Inflammatory macrophage (primary cell): ENCODE data around the gene FEV.

Experiments
- DNase-seq, 2 donors: peaks; one replicate each; pipeline ENCODE4 v3.0.0-alpha.2; 2020 to 2022

FEV gene

DNA sequence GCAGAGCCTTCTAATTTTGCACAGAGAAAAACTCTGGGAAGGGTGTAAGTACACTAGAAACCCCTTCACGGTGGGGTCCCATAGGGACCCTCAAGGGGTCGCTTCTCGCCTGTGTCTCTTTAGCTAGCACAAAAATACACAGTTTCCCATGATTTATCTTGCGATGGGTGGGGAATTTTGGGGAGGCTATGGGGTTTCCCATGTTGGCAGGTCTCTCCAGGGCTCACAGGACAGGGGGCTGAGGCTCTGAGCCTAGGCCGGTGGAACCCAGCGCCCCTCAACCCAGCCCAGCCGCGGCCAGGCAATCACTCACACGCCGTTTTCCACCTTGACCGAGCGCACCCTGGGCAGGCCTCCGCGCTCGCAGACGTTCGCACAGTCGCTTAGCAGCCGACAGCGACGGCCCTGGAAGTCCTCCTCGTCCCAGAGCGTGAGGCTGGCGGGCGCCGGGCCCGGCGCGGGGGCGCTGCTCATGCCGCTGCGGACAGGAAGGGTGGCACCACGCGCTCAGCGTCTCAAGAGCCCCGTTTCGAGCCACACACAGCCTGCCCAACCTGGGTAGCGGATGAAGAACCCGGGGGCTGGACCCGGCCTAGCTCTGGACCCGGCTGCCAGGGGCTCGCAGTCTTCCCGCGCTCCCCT lies 7.8 kb upstream of the FEV start:
- DNase-seq = no peak

DNA sequence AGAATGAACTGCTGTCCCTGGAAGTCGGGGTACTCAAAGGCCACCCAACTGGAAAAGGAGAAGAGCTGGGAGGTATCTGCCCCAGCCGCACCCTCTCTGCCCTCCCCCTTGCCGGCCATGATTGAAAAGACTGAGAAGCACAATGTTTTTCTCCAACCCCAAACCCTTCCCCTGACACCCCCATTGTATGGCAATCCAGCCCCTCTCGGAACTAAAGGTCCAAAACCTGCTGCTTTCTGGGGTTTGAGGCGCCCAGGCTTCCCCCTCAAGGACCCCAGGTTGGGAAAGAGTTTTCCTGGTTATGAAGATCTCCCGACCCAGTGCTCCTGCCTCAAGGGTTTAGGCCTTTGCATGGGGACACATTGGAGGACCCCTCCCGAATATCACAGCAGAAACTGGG lies 7.2 kb upstream of the FEV start:
- DNase-seq = no peak

DNA sequence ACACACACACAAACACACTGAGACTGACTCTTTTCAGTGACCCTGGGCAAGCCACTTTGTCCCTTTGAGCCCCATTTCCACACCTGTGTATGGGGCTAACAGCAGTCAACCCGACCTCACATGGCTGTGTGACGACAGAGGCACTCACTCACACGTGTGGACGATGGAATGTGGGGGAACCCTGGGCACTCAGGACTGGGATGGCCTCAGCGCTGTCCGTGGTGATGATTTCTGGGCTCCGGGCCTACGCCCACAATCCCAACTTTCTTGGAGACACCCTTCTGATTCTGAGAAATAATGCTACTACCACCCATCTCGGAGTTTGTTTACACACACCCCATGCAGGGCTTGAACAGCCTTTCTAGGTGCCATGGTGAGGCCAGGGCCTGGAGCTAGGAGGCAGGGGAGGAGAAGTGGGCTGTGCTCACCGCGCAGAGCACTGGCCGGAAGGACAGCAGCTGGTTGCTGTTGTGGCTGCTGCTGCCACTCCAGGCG lies 6.7 kb upstream of the FEV start:
- DNase-seq = no peak

DNA sequence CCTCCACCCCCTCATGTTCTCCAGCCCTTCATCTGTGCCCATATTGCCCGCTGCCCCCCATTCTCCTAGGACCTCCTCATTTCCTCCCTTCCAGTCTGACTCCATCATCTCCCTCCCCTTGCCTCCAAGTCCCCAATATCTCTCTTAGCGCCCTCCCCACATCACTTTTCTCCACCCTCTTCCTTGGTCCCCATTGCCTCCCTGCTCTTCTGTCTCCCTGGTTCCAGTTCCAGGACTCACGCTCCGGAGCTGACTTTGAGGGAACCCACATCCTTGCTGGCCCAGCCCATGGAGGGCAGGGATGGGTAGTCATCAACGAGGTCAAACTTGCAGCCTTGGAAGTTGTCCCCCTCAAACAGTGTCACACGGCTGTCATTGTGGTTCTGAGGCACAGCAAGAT lies 5.6 kb upstream of the FEV start:
- DNase-seq = no peak

DNA sequence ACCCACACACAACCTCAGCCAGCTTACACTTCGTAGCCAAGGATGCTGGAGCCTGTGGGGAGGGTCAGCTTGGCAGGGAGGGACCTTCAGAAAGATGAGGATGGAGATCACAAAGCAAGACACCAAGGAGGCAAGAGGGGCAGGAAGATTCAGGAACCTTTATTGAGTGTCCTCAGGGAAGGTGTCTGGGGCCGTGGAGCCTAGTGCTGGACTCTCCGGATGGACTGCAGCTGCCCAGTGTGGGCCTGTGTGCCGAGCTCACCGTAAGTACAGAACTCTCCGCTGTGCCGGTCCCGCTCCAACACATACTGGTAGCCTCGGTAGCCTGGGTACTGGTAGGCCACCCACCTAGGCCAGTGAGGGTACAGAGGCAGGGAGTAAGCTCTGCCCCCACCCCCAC lies 5.1 kb upstream of the FEV start:
- DNase-seq = no peak

DNA sequence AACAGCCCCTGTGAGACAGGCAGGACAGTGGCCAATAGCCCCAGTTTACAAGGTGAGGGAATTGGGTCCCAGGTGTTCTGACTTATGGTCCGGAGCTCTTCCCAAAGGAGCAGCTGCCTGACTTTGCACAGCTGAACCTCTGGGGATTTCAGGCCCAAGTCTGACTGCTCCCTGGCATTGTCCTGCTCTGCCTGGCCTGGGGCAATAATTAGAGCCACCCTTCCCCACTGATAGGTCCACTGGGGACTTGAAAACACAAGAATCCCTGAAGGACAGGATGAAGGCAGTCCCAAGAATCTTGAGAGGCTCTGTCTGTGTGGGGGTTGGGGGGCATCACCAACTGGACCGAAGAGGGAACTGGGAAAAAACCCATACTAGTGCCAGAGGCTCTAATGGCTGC lies 3.7 kb upstream of the FEV start:
- DNase-seq = no peak

DNA sequence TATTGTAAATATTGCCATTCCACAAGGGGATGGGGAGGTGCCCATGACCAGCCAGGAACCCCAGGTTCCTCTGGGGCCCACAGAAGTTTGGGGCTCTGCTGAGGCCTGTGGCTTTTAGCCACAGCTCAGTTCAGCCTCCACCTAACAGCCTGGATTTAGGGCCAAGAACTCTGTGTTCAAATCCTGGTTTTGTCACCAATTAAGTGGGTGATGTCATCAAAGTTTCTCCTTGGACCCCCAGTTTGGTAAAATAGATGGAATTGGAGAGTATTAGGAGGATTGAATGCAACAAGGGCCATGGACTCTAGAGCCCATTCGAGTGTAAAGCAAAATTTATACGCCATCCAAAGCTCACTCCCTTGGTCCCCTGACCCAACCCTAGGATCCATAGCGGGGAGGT lies 3.2 kb upstream of the FEV start:
- no peak for DNase-seq

DNA sequence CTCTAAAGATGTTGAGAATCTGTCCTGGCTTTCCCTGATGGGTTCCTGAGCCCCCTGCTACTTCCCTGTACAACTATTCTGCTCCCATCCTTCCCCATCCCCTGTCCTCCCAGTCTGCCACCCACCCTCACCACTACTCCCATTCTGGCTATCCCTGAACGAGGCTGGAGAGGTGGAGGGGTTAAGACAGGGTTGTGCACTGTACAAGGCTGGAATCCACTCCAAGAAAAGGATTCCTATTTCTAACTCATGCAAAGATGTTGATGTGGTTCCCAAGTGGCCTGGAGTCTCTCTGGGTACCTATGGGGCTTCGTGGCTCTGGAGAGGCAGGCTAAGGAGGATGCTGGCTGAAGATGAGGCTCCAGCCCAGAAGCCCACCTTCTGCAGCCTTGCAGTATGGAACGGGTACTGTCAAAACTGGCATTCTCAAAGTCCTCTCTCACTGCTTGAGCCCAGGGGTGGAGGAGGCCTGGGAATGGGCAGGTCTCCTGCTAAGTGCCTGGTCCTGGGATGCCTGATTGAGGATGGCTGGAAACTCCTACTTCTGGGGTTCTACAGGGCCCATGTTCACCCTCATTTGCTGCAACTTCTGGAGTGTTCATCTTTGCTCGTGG lies 1.3 kb upstream of the FEV start:
- no peak for DNase-seq

DNA sequence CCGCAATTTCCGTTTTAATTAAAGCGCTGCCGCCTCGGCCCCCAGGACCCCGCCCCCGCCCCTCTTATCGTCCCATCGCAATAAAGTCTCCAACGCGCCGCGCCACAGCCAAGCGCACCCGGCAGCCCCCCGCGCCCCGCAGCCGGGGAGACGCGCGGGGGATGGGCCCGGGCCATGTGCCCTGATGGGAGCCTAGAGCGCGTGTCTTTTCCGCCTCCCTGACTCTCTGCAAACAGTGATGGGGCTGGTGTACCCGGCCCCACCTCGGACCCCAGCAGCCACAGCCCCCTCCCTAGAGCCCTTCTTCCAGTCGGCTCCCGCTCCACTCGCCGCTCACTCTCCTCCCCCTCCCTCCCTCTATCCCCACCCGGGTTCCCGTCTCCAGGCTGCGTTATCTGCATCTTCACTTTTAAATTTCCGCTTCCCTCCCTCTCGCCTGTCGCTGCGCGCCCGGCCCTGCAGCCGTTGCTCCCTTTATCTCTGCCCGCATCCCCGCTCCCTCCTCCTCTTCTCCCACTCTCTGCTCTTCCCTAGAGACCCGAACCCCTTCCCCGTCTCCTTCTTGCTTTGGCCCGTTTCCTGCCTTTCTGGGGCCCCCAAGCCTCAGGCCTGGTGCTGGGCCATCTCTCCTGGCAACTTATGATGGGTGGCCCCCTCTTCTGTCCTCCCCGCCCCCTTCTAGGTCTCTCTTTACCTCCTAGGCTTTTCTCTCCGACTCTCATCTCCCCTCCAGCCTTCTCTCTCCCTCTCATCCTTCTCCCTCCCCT lies 524 bp upstream of the FEV start:
- DNase-seq = no peak

DNA sequence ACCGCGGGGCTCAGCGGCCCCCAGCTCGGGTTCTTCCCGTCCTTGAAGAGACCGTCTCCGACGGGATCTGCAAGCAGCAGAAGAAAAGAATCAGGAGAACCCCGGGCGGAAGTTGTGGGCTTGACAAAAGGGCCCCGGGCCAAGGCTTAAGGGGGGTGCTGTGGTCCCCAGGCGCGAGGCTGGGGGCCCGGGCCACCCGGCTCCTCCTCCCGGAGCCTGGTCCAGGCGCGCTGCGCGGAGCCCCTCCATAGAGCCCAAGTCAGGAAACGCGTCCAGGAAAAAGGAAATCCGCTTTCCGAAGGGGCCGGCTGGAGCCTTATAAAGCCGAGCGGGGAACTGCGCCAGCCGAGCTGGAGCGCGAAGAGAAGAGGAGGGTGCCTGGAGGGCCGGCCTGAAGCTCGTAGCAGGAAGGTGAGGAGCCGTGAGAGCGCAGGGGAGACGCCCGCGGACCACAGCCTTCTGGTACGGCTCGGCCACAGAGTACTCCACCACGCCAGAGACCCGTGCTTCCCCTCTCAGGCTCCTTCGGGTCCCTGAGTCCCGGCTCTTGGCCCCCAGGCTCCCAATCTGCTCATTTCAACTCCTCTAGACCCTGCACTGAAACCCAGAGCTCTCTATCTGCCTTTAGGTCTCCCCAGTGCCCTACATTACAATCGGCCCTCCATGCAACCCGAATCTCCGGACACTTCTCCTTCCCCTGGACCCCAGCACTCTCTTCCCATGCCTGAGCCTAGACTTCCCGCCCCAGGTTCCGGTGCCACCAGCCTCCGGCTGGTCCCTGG lies 554 bp downstream of the FEV start:
- no peak for DNase-seq

DNA sequence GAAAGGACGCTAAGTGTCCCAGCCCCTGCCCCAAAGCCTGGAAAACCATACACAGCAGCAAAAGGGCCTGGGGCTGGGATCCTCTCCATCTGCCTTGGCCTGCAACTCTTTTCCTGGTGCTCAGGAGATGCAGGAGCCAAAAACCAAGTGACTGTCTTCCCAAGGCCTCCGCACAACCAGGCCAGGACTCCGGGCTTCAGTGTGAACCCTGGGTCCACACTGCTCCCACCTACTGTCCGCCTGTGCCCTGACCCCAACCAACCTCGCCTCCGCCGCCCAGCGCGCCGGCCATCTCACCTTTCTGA lies 1.1 kb downstream of the FEV start:
- DNase-seq = no peak

DNA sequence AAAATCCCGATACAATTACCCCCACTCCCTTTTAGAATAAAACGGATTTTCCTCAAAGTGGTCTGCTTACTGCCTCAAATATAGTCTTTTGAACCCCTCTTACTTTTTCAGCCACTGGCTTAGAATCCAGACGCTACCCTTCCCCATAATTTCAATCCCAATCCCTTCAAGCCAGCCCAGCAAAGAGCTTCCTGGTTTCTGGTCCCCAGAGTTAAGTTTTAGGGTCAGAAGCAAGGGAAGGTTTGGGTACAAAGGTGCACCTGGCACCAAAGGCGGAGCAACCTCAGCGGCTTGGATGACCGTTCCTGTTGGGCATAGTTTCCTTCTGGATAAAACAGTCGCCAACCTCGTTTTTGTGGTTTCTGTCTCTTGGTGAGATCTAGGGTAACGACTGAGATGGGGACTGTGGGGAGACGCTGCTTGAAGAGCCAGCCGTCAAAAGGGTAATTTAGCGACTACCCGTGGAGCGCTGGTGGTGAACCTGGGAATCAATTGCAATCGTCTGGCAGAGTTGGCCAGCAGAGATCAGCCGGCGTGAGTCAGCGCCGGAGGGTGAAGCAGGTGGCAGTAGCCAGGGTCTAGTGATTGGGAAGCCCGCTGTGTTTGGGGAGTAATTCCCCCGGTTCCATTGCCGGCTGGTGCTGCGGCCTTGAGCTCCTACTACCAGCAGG lies 1.6 kb downstream of the FEV start:
- DNase-seq = no peak

DNA sequence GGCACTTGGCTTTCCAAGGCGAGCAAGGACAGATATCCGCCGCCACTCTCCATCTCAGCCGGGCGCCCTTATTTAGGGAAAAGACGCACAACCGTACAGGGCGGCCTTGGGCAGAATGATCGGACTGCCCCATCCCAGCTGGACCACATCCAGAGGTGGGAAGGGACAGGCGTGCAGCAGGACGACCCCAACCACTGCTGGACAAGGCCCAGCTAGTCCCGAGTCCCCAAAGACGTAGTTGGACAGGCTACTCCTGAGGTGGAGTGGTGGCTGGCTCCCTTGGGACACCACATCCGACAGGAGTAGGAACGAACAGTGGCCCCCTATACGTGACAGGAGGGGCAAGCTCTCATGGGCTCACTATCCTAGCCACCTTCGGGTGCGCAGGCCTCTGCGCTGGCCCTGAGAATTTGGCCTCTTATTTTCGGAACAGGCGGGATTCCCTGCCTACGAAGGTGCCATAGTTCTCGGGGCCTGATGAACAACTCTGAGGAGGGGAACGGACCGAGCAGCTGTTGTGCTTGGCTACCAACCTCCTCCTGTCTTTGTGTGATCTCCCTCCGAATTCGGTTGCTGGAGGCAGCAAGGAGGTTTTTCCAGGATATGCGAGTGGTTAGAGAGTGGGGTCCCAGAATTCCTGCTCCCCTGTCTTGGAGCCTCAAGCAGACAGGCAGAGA lies 2.3 kb downstream of the FEV start:
- DNase-seq = no peak

DNA sequence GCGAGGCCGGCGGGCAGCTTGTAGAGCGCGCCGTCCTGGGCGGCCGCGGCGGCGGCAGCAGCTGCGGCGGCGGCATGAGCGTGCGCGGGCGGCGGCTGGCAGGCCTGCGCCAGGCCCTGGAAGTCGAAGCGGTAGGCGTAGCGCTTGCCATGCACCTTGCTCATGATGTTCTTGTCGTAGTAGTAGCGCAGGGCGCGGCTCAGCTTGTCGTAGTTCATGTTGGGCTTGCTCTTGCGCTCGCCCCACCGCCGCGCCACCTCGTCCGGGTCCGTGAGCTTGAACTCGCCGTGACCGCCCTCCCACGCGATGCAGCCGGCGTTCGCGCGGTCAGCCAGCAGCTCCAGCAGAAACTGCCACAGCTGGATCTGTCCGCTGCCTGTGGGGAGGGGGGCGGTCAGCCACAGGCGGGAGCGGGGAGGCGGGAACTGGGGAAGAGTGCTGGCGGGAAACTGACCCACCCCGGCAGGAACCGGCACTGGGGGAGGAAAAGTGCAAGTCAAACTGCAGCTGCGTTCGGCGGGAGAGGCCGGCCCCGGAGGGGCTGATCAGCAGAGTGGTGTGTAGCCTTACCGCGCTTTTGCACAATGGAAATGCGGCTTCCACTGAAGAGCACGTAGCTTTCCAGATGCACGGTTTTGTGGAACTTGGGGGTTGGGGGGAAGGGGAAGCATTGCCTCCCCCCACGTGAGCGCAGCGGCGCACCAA lies 3.0 kb downstream of the FEV start:
- peak in 1 of 2 donors; percentile 37 for DNase-seq

DNA sequence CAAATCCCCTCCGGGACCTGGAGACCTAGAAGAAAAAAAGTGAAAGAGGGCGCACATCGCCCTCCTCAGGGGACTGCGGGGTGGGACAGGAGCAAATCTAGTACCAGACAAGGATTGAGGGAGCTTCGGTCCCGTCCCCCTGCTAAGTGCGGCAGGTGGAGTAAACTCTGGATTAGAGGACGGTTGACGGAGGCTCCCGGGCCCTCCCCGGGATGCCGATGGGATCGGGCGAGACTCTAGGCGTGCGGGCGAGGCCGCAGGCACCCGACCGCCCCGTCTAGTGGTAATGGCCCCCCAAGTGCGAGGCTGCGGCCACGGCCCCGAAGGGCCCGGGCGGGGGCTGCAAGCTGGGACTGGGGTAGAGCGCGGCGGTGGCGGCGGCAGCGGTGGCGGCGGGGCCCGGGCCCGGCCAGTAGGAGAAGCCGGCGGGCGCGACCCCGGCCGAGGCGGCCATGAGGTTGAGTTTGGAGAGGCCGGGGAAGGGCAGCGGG lies 3.5 kb downstream of the FEV start:
- no peak for DNase-seq

DNA sequence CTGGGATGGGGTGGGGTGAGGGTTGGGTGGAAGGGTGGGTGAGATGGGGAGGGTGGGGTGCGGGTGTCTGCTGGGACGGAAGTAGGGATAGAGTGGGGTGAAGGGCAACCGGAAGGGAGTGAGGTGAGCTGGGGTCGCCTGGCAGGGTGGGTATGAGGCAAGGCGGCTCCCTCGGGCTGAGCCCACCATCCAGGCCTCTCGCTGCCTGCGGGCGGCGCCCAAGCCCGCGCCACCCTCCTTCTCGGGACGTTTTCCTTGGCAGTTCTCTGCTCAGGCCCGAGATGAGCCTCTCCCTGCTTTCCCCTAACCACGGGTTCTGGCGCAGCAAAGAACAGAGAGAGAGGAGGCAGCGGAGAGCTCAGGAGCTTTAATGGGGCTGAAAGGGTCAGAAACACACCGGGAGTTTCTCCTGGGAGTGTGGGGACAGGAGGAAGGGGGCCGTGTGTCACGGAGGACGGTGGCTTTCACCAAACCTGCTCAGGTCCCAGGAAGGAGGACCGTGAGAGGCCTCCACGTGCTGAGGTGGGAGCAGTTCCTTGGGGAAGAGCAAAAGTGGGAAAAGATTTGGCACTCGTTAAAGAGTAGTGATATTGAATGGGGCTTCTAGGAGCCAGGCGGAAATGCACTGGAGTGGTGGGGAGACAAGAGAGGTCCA lies 4.1 kb downstream of the FEV start:
- DNase-seq = no peak

DNA sequence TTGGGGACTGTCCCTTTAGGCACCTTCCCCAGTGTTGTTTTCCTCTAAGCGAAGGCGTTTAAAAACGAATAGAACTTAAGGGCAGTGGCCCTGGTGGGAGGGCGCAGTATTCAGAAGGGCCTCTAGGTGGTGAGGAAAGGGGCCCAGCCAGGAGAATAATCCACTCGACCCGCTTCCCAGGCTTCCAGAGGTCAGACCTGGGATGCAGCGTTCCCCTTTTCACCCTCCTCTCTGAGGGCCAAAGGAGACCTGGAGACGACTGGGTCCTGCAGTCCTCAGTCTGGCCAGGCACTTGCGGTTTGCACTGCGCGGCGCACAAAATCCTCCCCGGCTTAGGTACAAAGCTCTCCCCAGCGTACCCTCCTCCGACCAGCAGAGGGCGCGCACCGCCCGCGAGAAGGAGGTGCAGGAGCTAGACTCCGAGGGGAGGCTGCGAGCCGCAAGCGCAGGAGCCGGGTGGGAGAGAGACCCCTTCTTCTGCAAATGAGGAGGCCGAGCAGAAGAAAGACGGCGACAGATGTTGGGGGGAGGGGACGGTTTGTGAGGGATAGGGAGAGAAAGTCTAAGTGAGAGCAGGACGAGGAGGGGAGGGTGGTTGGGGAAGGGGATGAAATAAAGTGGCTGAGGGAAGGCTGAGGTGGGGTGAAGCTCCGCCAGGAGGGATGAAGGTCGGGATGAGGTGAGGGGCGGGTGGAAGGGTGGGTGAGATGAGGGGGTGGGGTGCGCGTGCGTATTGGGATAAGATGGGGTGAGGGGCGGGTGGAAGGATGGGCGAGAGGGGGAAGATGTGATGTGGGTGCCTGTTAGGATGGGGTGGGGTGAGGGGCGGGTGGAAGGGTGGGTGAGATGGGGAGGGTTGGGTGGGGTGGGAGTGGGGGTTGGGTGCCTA lies 4.9 kb downstream of the FEV start:
- peak; percentile 74 to 83 for DNase-seq

DNA sequence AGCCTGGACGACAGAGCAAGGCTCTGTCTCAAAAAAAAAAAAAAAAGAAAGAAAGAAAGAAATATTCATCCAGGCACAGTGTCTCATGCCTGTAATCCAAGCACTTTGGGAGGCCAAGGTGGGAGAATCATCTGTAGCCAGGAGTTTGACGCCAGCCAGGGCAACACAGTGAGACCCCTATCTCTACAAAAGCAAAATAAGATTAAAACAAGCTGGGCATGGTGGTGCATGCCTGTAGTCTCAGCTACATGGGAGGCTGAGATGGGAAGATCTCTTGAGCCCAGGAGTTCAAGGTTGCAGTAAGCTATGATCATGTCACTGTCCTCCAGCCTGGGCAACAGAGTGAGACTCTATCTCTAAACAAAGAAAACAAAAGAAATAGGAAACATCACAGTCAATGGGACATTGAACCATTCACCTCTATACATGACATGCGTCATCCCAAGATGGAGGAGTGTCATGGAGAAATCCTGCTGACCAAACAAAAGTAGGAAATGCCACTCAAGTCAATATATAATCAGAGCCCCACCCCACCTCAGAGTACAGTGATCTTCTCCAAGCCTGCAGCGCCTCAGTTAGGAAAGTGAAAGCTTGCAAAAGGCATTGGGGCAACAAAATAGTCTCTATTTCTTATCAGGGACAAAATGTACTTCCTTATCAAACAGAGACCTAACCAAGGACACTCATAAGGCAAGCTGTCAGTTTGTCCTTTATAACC lies 9.8 kb downstream of the FEV start:
- DNase-seq = no peak

DNA sequence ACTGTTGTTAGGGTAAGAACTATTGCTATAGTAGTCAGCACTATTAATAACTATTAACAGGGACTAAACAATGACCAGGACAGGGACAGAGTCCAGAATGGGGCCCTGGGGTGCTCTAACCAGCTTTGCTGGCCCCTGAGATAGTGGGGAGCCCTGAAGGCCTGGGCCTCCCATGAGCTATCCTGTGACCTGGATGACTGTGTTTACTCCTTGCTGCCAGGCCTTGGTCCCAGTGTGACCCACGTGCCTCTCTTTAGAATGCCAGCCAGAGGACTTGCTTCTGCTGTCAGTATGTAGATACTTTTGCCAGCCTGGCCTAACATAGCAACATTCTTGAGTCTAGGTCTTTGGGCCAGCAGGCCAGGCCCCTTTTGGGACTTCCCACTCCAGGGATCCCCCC lies 14.1 kb downstream of the FEV start:
- no peak for DNase-seq
